Activated CD4-positive, alpha-beta T cell treated with anti-CD3 and anti-CD28 coated beads, Interleukin-2, amount 10 ng/mL, durations not matched to agents 7 days and 5 days (primary cell): ENCODE results near the gene EPOP. TPM values are rescaled to one million over a fixed set of nuclear protein-coding genes. Genes with fewer than 3 reads are reported as not detected.

Source experiments
- CTCF ChIA-PET: fragments of 350-600 bp; sonication (Branson Sonifier 250); formaldehyde crosslinking; loops from one replicate; lab custom pipeline; 2021; ENCODE audit warnings: antibody characterized with exemption; lab: Charles Lee
- POLR2A ChIA-PET: fragments of 350-600 bp; sonication (Branson Sonifier 250); formaldehyde crosslinking; loops from one replicate; lab custom pipeline; 2021; ENCODE audit warnings: antibody characterized with exemption; lab: Charles Lee
- DNase-seq: peaks from one replicate; pipeline ENCODE4 v3.0.0-alpha.2; 2020
- H3K27ac Mint-ChIP-seq: one replicate; pipeline ENCODE4 v1.8.0; 2021; ENCODE audit warnings: mild to moderate bottlenecking, moderate library complexity, mixed read lengths
- H3K27me3 Mint-ChIP-seq: one replicate; pipeline ENCODE4 v1.8.0; 2021; ENCODE audit warnings: mixed read lengths
- H3K36me3 Mint-ChIP-seq: one replicate; pipeline ENCODE4 v1.8.0; 2021; ENCODE audit warnings: low read depth, mixed read lengths
- H3K4me1 Mint-ChIP-seq: one replicate; pipeline ENCODE4 v1.8.0; 2021; ENCODE audit warnings: mixed read lengths
- H3K4me3 Mint-ChIP-seq: one replicate; pipeline ENCODE4 v1.8.0; 2021; ENCODE audit warnings: mild to moderate bottlenecking, moderate library complexity, mixed read lengths
- H3K9me3 Mint-ChIP-seq: one replicate; pipeline ENCODE4 v1.8.0; 2021; ENCODE audit warnings: mixed read lengths
- total RNA-seq, 2 experiments: library from RNA; stranded (reverse); gene quantifications; one replicate each; pipeline ENCODE4 v1.2.3, GENCODE V29; 2021

The EPOP gene
- total RNA-seq, 2 experiments from 2014 or later: 7.5 to 7.8 TPM

GRCh38 chr17:38663964-38664644, 10.7 kb downstream of the EPOP start:
- Mint-ChIP-seq H3K27me3 (peaks cover 30% of the 10 kb centered on the region), H3K4me3 (no peak overlapping the region), H3K36me3 (no peaks in the 10 kb centered on the region), H3K4me1 (no peaks in the 10 kb centered on the region), H3K9me3 (no peaks in the 10 kb centered on the region), H3K27ac (no peak overlapping the region)
- DNase-seq: no peak
- ChIA-PET CTCF (interaction anchor here (1.9 to 3.4 kb wide), 4 partner anchors 12 to 105 kb away, joined by 8 to 16 read pairs (median 10); no protein-coding TSS in a partner anchor), POLR2A (no interaction called here)

- no peak overlapping the region for H3K4me3 Mint-ChIP-seq
- H3K4me1 Mint-ChIP-seq: peaks cover 3% of the 10 kb centered on the region
- no peaks in the 10 kb centered on the region for H3K36me3 Mint-ChIP-seq
- ChIA-PET POLR2A (no interaction called here), CTCF (interaction anchor here (0.7 to 3.4 kb wide), 10 partner anchors 9 to 108 kb away, joined by 3 to 16 read pairs (median 4); no protein-coding TSS in a partner anchor)
- peaks cover 30% of the 10 kb centered on the region for H3K27me3 Mint-ChIP-seq
- H3K27ac Mint-ChIP-seq: no peak overlapping the region
- DNase-seq: peak; percentile 48
- no peaks in the 10 kb centered on the region for H3K9me3 Mint-ChIP-seq
Observed at GRCh38 chr17:38663125-38663751, 11.5 kb downstream of the EPOP start.

GRCh38 chr17:38660097-38661025, 14.4 kb downstream of the EPOP start:
- Mint-ChIP-seq H3K27me3 (peaks cover 27% of the 10 kb centered on the region), H3K9me3 (no peaks in the 10 kb centered on the region), H3K36me3 (no peaks in the 10 kb centered on the region), H3K27ac (no peak overlapping the region), H3K4me1 (peaks cover 3% of the 10 kb centered on the region), H3K4me3 (no peak overlapping the region)
- no peak for DNase-seq
- ChIA-PET POLR2A (no interaction called here), CTCF (interaction anchor here (0.6 to 1.1 kb wide), 4 partner anchors 11 to 820 kb away, joined by 3 to 4 read pairs (median 4); no protein-coding TSS in a partner anchor)

GRCh38 chr17:38659415-38659814, 15.3 kb downstream of the EPOP start:
- no peaks in the 10 kb centered on the region for H3K36me3 Mint-ChIP-seq
- no peaks in the 10 kb centered on the region for H3K9me3 Mint-ChIP-seq
- DNase-seq: no peak
- ChIA-PET CTCF (interaction anchor here (0.7 kb wide), 1 partner anchor 49 kb away, joined by 4 read pairs; no protein-coding TSS in a partner anchor), POLR2A (no interaction called here)
- H3K4me3 Mint-ChIP-seq: no peak overlapping the region
- H3K27me3 Mint-ChIP-seq: peaks cover 28% of the 10 kb centered on the region
- H3K27ac Mint-ChIP-seq: no peak overlapping the region
- peaks cover 3% of the 10 kb centered on the region for H3K4me1 Mint-ChIP-seq

GRCh38 chr17:38658741-38659345, 15.9 kb downstream of the EPOP start:
- Mint-ChIP-seq H3K4me3 (no peak overlapping the region), H3K4me1 (peaks cover 3% of the 10 kb centered on the region), H3K9me3 (no peaks in the 10 kb centered on the region), H3K27me3 (peaks cover 31% of the 10 kb centered on the region), H3K36me3 (no peaks in the 10 kb centered on the region), H3K27ac (no peak overlapping the region)
- no peak for DNase-seq
- ChIA-PET POLR2A (no interaction called here), CTCF (interaction anchor here (0.6 kb wide), 1 partner anchor 398 kb away, joined by 3 read pairs; no protein-coding TSS in a partner anchor)

GRCh38 chr17:38657824-38658740, 16.7 kb downstream of the EPOP start:
- H3K27ac Mint-ChIP-seq: no peak overlapping the region
- H3K4me3 Mint-ChIP-seq: no peak overlapping the region

GRCh38 chr17:38656959-38657823, 17.6 kb downstream of the EPOP start:
- Mint-ChIP-seq H3K27me3 (peaks cover 28% of the 10 kb centered on the region), H3K4me1 (peaks cover 3% of the 10 kb centered on the region), H3K27ac (no peak overlapping the region), H3K36me3 (no peaks in the 10 kb centered on the region), H3K4me3 (no peak overlapping the region), H3K9me3 (no peaks in the 10 kb centered on the region)
- ChIA-PET POLR2A (no interaction called here), CTCF (interaction anchor here (1.0 kb wide), 1 partner anchor 10 kb away, joined by 4 read pairs; no protein-coding TSS in a partner anchor)
- DNase-seq: no peak

More at GRCh38 chr17:38657824-38658740, 16.7 kb downstream of the EPOP start:
- ChIA-PET CTCF (interaction anchor here (0.6 kb wide), 1 partner anchor 399 kb away, joined by 3 read pairs; no protein-coding TSS in a partner anchor), POLR2A (no interaction called here)
- Mint-ChIP-seq H3K9me3 (no peaks in the 10 kb centered on the region), H3K27me3 (peaks cover 31% of the 10 kb centered on the region), H3K4me1 (peaks cover 3% of the 10 kb centered on the region), H3K36me3 (no peaks in the 10 kb centered on the region)
- no peak for DNase-seq

- CTCF ChIA-PET: interaction anchor here (1.3 kb wide), 1 partner anchor 13 kb away, joined by 8 read pairs; no protein-coding TSS in a partner anchor
Observed at GRCh38 chr17:38654411-38655398, 20.1 kb downstream of the EPOP start.

GRCh38 chr17:38653679-38654078, 21.1 kb downstream of the EPOP start:
- no peak overlapping the region for H3K4me3 Mint-ChIP-seq

More at GRCh38 chr17:38654411-38655398, 20.1 kb downstream of the EPOP start:
- Mint-ChIP-seq H3K27ac (no peak overlapping the region), H3K4me1 (peaks cover 3% of the 10 kb centered on the region), H3K4me3 (no peak overlapping the region), H3K9me3 (no peaks in the 10 kb centered on the region), H3K36me3 (no peaks in the 10 kb centered on the region), H3K27me3 (peaks cover 28% of the 10 kb centered on the region)
- DNase-seq: no peak
- POLR2A ChIA-PET: no interaction called here

GRCh38 chr17:38653230-38653629, 21.5 kb downstream of the EPOP start:
- POLR2A ChIA-PET: no interaction called here
- no peak overlapping the region for H3K4me3 Mint-ChIP-seq

More at GRCh38 chr17:38653679-38654078, 21.1 kb downstream of the EPOP start:
- H3K9me3 Mint-ChIP-seq: no peaks in the 10 kb centered on the region
- no peaks in the 10 kb centered on the region for H3K36me3 Mint-ChIP-seq
- POLR2A ChIA-PET: no interaction called here
- peaks cover 2% of the 10 kb centered on the region for H3K4me1 Mint-ChIP-seq
- peaks cover 23% of the 10 kb centered on the region for H3K27me3 Mint-ChIP-seq
- H3K27ac Mint-ChIP-seq: no peak overlapping the region
- no peak for DNase-seq
- CTCF ChIA-PET: interaction anchor here (0.6 to 2.0 kb wide), 4 partner anchors 13 to 261 kb away, joined by 3 to 5 read pairs (median 4); no protein-coding TSS in a partner anchor

More at GRCh38 chr17:38653230-38653629, 21.5 kb downstream of the EPOP start:
- Mint-ChIP-seq H3K27ac (no peak overlapping the region), H3K36me3 (no peaks in the 10 kb centered on the region), H3K27me3 (peaks cover 19% of the 10 kb centered on the region), H3K9me3 (no peaks in the 10 kb centered on the region), H3K4me1 (no peaks in the 10 kb centered on the region)
- no peak for DNase-seq
- CTCF ChIA-PET: interaction anchor here (0.6 to 2.0 kb wide), 4 partner anchors 13 to 261 kb away, joined by 3 to 5 read pairs (median 4); no protein-coding TSS in a partner anchor
